NOMO-1 (cell line): ENCODE measurements around the gene NPR1.
"Not testable (repeated sequence)": the region's sequence is repeated elsewhere in the genome, so short reads cannot be mapped to it uniquely, and the experiment has no call there.

ENCODE experiments used
- DNase-seq, 2 experiments: peaks; one replicate each; lab custom pipeline; 2025; ENCODE audit not compliant: unreplicated experiment in 2 of 2; lab: John Stamatoyannopoulos, UW

The NPR1 gene

GRCh38 chr1:153716211-153716610 lies 37.7 kb downstream of the NPR1 start:
- DNase-seq, result not testable (repeated sequence)

- DNase-seq, result no peak
Measured at GRCh38 chr1:153717330-153717729, 38.8 kb downstream of the NPR1 start.

- DNase-seq, result no peak
Measured at GRCh38 chr1:153723687-153724086, 45.2 kb downstream of the NPR1 start.

- DNase-seq, result not testable (repeated sequence)
Measured at GRCh38 chr1:153724634-153725033, 46.1 kb downstream of the NPR1 start.

GRCh38 chr1:153727463-153728304 lies 49.2 kb downstream of the NPR1 start, which contains the start of gene INTS3:
Gene INTS3 (plus strand): TSS chr1:153728050. CDS start chr1:153728635, 585 bp downstream.
- peak; percentile 99 for DNase-seq

GRCh38 chr1:153728305-153729066 lies 50.0 kb downstream of the NPR1 start:
- DNase-seq, result no peak

GRCh38 chr1:153730468-153730988 lies 52.0 kb downstream of the NPR1 start:
- DNase-seq, result no peak

- DNase-seq, result no peak
Measured at GRCh38 chr1:153733970-153734369, 55.5 kb downstream of the NPR1 start.

- peak; percentile 11 to 75 for DNase-seq
Measured at GRCh38 chr1:153734396-153735089, 56.1 kb downstream of the NPR1 start.

- DNase-seq, result no peak
Measured at GRCh38 chr1:153735090-153735420, 56.6 kb downstream of the NPR1 start.

- no peak for DNase-seq
Measured at GRCh38 chr1:153741986-153742385, 63.5 kb downstream of the NPR1 start.

GRCh38 chr1:153742411-153743142 lies 64.1 kb downstream of the NPR1 start:
- peak in 1 of 2 experiments; percentile 4 for DNase-seq
